Measurements from ENCODE around the gene LAMC2.
"Not testable (repeated sequence)": the region's sequence is repeated elsewhere in the genome, so short reads cannot be mapped to it uniquely, and the experiment has no call there.

The LAMC2 gene

DNA sequence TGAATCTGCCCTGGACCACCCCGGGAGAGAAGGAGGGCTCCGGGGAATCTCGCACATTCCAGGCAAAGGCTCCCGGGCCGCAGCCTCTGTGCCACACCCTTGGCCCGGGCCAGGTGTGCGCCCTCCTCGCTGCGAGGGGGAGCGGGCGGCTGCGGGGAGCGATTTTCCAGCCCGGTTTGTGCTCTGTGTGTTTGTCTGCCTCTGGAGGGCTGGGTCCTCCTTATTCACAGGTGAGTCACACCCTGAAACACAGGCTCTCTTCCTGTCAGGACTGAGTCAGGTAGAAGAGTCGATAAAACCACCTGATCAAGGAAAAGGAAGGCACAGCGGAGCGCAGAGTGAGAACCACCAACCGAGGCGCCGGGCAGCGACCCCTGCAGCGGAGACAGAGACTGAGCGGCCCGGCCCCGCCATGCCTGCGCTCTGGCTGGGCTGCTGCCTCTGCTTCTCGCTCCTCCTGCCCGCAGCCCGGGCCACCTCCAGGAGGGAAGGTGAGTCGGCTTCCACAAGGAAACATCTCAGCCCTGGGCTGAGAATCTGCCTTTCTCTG lies at the start of gene LAMC2:
Gene LAMC2 (plus strand): TSS at position 324 of the 550 bp plus-strand sequence. CDS start 89 bp downstream, at position 413.
- peak; percentile 20 for DNase-seq

DNA sequence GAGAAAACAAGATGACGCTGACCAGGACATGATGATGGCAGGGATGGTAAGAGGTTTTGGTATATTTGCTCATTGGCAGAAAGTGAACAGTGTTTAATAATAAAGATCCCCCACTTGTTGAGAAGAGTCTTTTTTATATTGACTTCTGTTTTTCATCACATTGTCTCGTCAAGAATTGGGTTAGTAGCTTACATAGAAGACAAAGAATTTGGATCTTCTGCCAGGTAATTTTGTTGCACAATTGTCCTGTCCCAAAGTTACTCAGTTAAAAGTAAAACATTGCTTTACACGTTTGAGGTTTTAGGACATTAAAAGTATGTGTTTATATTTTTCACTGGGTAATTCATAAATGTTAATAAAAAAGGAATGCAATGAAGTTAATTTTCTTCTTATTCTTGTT lies 48.3 kb upstream of the LAMC2 start:
- DNase-seq: no peak

DNA sequence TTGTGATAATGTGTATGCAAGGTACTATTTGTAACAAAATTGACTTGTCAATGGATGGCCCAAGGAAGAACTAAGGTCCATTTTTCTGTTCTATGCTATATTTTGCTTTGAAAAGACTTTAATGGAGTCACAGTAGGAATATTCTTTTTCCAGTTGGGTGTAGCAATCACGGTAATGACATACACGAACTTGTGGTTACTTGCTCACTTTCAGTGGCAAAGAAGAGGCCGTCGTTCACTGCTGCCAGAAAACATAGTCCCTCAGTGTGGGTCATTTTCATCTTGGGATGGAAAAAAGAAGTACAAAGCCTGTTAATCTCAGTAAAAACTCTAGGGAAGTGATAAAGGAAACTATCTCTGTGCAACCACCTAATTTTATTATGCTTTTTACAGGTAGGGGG lies 47.8 kb upstream of the LAMC2 start:
- no peak for DNase-seq

DNA sequence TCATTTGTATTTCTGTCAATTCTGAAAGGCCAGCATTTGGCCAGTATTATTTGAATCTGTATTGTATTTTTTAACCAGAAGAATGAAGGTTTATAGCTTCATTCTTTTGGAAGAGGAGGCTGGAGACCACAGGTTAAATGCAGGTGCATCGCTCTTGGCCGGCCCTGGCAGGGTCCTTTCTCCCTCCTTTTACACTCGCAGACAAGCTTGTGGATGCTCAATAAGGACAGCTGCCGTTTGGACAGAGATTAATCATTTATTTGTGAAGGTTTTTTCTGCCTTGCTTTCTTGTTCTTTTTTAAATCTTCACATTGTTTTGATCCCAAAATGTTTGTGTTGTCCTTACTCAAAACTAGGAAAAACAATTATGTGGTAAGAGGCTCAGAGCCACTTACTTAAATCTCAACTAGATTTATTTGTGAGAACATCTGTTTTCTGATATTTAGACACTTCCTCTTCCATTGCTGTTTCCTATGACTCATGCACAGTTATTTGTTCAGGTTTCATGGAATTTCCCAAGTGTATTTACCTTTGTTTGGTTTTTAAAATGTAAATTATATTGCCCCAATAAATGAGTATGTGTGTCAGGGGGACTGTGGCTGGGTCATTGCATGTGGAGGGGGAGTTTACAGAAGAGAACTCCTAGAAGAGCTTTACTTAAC lies 46.7 kb upstream of the LAMC2 start:
- no peak for DNase-seq

DNA sequence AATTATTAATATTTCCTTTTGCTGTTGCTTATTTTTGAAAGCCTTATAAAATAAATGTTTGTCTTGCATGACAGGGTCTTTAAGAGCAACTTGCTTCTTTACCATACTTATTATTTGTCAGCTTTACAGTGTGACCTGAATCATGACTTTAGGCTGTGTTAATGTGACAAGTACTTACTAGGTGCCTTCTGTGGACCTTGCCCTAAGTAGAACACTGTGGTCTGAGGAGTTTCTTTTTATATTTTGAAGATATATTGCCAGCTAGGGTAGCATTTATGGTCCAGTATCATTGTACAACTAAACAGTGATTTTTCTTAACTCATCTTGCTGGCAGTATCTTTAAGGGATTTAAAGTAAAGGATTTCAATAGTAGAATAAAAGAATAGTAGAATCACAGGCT lies 45.4 kb upstream of the LAMC2 start:
- no peak for DNase-seq

DNA sequence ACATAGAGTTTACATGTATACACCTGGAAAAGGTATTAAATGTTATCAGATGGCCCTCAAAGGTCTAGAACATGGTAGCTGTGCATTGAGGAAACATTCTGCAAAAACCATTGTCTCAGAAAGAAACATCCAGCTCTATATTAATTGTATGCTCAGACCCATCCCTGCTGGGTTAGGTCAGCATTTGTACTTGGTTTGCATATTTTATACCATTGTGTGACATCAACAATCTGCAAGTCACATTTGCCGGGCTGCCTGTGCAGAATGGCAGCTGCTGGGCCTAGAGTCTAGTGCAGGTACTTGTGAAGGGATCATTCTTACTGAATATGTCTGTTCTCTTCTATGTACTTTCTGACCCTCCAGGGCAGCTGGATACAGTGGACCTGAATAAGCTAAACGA lies 43.9 kb upstream of the LAMC2 start:
- no peak for DNase-seq

DNA sequence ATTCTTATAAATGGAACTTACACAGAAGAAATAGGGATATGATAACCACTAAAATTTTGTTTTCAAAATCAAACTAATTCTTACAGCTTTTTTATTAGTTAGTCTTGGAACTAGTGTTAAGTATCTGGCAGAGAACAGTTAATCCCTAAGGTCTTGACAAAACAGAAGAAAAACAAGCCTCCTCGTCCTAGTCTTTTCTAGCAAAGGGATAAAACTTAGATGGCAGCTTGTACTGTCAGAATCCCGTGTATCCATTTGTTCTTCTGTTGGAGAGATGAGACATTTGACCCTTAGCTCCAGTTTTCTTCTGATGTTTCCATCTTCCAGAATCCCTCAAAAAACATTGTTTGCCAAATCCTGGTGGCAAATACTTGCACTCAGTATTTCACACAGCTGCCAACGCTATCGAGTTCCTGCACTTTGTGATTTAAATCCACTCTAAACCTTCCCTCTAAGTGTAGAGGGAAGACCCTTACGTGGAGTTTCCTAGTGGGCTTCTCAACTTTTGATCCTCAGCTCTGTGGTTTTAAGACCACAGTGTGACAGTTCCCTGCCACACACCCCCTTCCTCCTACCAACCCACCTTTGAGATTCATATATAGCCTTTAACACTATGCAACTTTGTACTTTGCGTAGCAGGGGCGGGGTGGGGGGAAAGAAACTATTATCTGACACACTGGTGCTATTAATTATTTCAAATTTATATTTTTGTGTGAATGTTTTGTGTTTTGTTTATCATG lies 42.3 kb upstream of the LAMC2 start:
- DNase-seq: no peak

DNA sequence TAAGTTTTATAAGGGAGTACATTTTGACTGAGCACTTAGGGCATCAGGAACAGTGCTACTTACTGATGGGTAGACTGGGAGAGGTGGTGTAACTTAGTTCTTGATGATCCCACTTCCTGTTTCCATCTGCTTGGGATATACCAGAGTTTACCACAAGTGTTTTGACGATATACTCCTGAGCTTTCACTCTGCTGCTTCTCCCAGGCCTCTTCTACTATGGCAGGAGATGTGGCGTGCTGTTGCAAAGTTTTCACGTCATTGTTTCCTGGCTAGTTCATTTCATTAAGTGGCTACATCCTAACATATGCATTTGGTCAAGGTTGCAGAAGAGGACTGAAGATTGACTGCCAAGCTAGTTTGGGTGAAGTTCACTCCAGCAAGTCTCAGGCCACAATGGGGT lies 41.3 kb upstream of the LAMC2 start:
- DNase-seq: no peak

DNA sequence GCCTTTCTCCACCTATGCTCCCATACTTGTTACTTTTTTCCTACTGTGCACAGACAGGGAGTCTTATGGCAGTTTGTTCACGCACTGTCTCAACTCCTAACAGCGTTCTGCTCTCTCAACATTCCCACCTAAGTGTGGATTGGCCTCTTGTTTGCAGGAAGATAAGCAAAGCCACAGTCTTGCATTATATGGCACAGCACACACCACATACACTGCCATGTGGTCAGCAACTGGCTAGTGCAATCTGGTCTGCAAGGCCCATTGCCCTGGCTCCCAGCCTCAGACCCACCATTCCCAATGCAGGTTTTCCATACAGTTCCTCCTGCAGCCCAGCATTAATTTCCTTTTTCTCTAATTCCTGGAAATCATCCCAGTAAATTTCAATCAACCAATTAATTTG lies 38.3 kb upstream of the LAMC2 start:
- DNase-seq: no peak

DNA sequence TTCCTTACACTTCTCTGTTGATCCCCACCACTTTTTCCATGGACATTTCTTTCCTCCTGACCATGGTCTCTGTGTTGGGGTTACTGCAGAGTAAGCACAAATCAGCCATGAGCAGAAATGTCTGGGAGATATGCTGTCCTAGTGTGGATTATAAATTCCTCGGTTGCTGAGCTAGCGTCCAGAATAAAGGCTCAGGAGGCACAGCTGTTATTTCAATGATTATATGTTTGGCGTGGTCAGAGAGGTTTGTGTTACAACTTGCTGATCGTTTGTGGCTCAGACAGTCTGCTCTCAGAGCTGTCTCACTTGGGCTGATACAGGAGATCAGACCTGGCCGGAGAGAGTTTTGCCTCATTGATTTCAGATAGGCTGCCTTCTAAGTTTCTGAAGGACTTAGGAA lies 37.5 kb upstream of the LAMC2 start:
- no peak for DNase-seq

DNA sequence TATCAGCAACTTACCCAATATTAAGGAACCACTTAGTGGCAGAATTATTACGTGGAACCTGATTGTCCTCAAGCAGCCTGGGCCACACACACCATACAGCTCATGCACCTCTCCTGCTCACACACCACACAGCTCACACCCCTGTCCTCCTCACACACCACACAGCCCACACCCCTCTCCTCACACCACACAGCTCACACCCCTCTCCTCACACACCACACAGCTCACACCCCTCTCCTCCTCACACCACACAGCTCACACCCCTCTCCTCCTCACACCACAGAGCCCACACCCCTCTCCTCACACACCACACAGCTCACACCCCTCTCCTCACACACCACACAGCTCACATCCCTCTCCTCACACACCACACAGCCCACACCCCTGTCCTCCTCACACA lies 36.8 kb upstream of the LAMC2 start:
- no peak for DNase-seq

DNA sequence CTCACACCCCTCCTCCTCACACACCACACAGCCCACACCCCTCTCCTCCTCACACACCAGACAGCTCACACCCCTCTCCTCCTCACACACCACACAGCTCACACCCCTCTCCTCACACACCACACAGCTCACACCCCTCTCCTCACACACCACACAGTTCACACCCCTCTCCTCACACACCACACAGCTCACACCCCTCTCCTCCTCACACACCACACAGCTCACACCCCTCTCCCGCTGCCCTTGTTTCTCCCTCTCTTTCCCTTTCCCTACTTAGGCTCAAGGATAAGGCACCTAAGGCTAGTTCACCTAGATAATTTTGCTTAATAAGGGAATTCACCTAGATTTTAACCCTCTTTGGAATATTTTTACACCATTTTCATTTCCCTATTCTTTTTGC lies 36.0 kb upstream of the LAMC2 start:
- not testable (repeated sequence) for DNase-seq

DNA sequence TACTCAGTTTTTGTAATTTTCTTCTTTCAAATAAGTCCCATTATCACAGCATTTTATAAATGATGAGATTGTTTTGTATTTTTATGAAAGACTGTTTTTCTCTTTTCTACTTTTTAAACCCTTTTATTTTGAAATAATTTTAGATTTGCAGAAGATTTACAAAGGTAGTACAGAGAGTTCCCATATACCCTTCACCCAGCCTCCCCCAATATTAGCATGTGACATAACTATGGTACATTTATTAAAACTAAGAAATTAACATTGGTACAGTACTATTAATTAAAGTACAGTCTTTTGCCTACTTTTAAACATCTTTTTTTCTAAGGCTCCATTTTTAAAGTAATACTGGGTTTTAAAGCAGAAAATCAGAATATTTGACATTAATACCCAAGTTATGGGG lies 35.6 kb upstream of the LAMC2 start:
- no peak for DNase-seq

DNA sequence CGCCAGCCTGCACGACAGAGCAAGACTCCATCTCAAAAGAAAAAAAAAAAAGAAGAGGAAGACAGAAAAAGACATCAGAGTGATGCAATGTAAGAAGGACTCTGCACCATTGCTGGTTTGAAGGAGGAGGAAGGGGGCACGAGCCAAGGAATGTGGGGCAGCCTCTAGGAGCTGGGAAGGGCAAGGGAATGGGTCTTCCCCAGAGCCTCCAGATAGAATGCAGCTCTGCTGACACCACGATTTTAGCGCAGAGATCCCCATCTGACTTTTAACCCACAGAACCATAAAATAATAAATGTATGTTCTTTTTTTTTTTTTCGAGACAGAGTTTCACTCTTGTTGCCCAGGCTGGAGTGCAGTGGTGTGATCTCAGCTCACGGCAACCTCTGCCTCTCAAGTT lies 33.9 kb upstream of the LAMC2 start:
- DNase-seq: no peak

DNA sequence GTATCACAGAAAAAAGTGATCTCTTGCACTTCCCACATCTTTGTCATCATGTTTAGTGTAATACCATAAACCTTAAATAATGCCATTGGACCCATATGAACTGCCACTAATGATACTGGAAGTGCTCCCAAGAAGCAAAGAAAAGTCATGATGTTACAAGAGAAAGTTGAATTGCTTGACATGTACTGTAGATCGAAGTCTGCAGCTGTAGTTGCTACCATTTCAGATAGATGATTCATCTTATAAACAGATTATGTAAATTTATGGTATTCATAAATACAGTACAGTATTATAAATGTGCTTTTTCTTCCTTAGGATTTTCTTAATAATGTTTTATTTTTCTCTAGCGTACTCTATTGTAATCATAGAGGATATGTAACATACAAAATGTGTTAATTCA lies 30.1 kb upstream of the LAMC2 start:
- no peak for DNase-seq

DNA sequence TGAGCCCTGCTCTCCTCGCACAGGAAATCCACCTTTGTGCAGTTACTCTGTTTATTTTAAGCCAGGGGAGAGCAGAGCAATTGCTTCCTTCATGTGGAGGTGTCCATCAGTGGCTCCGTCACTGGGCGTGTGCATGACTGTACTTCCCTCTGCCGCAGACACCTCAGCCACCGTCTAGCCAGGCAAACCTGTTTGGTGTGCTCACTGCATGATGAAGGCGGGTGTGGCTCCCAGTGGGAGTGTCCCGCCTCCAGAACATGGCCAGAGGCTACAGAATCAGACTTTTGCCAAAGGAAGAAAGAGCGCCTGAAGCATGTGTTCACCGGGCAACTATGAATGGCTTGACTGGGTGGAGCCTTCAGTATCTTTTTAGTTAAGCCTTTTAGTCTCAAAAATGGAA lies 26.1 kb upstream of the LAMC2 start:
- DNase-seq: no peak

DNA sequence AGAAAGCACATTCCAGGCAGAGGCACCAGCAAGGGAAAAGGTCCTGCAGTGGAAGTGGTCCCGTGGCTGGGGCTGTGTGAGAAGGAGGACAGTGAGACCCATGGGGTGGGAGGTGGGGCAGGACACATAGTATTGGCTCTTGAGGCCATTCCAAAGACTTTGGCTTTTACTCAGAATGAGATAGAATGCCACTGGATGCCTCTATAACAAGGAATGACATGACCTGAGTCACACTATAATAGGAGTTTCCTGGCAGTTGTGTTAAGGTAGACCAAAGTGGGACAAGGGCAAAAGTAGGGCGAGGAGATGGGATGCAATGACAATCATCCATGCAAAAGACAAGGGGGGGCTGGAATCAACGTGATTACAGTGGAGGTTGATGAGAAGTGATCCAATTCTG lies 24.7 kb upstream of the LAMC2 start:
- DNase-seq: no peak

DNA sequence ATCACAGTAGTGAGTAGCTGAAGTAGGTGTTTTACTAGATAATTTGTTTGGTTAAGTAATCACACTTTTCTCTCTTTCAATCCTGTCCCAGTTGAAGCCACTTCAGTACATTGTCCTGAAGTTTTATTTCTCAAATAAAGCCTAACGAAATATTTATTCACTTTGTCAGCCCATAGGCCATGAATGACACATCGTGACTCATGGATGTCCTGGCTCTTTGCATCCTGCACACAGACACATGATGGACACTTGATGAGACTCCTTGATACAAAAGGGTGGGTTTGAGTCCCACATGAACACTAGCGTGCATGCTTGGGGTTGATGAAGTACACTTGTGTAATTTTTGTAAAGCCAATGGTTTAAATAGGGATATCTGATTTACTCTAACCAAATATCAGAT lies 22.7 kb upstream of the LAMC2 start:
- no peak for DNase-seq

DNA sequence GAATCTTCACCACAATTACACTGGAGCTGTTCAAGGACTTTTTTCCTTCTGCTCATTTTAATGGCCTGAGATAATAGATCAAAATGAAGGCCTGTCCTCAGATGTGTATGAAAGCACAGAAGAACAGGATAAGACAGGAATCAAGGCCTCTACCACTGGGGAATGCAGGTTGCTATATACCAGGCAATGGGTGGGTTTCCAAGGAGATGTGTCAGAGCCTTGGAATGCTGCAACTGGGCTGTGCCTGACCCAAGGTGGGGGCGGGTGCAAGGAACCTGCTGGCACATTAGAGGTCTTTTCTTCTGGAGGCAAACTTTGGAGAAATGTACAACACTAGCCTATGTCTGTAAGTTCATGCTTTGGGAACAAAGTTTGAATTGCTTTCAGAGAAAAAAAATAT lies 21.7 kb upstream of the LAMC2 start:
- no peak for DNase-seq

DNA sequence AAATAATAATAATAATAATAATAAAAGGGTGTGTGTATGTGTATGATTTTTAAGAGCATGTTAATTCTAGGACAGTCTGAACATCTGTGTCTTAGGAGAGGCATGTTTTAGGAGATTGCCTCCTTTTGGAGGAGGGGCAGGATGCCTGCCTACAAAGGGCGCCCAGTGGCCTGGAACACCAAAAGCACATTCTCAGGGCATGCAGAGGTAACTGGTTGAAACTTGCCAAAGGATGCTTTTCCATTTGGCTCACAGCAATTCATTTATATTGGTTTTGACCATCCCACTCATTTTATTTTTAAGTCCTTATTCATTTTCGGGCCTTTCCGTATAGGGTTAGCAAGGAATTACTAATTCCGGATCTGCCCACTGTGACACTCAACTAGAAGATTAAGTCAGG lies 21.1 kb upstream of the LAMC2 start:
- DNase-seq: no peak

DNA sequence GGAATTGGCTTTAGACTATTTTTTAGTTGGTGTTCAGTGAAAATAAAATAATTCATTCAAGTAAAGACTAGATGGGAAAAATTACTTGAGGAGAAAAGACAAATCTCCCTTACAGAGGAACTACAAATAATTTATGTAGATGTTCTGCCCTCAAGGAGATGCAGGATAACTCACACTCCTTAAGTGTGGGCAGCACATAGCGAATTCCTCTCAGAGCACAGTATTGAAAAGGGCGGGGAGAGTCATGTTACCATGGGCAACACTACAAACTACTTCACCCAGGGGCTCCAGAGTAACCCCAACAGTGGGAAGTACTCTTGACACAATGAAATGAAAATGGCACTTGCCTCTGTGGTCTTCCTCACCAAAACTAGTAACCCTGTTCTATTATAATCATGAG lies 20.6 kb upstream of the LAMC2 start:
- DNase-seq: no peak

DNA sequence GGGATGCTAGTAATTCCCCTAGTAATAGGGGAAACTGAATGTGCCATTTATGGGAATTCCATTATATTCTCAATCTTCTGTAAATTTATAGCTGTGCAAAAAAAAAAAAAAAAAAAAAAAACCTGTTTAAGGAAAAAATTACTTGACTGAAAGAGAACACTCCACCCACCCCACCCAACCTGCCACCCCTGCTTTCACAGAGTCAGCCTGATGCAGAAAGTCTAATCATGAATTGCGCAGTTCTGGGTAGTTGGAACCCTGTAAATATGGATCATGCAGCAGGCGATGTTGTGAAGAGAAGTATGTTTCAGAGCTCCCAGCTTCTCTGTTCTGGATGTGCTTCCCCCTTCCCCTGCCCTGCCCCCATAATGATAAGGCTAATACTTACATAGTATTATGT lies 19.6 kb upstream of the LAMC2 start:
- no peak for DNase-seq

DNA sequence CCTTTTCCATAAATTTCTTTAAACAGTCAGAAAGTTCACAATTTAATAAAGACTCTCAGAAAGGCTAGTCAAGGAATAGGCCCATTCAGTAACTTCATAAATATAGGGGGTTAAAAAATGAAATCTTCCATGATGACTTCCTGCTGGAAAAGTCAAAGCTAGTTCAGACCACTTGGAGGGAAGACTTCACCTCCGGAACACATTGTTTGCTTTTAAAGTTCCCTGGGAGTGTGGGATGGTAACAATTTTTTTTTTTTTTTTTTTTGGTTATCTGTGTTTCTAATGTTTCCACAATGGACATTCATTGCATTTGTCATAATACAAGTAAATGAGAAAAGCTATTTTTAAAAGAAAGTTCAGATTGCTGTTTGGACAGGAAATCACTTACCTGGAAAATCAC lies 18.4 kb upstream of the LAMC2 start:
- no peak for DNase-seq

DNA sequence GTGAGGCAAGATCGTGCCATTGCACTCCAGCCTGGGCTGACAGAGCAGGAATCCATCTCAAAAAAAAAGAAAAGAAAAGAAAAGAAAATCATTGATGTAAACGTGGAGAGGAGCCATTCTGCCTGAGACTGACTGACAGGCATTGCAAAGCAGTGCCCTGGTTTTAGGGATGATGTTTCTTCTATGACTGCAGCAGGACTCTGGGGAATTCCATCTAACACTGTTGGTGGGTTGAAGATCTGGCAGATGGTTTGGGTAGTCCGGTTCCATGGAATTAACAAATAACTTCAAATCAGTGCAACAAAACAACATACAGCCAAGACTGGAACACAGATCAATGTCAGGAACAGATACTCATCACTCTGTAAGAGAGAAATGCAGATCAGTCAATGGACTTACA lies 17.8 kb upstream of the LAMC2 start:
- no peak for DNase-seq

DNA sequence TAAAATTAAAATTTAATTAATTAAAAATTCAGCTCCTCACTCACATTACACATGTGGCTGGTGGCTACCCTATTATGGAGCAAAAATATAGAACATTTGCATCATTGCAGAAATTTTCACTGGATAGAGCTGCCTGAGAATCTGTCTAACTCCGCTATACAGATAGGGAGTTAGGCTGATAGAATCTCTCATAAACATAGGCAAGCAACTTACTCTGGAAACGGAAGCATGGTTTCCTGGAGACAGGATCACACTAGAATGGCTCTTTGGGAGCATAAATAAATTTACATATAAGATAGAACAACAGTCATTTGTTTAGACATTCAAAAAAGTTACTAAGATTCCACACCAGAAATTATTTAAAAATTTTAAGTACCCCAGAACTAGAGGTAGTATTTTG lies 12.2 kb upstream of the LAMC2 start:
- no peak for DNase-seq

Measured in activated T-cell treated with anti-CD3 and anti-CD28 coated beads, Interleukin-2, amount 50 U/mL, for 1 hour (primary cell).